GM10847 (cell line): ENCODE results near the gene GLE1.

Source experiments
- POLR2A ChIP-seq: IDR thresholded peaks from 2 replicates; pipeline ENCODE4 v1.6.1; 2011; ENCODE audit not compliant: insufficient read length; ENCODE audit errors: extremely low read depth

GLE1 gene

DNA sequence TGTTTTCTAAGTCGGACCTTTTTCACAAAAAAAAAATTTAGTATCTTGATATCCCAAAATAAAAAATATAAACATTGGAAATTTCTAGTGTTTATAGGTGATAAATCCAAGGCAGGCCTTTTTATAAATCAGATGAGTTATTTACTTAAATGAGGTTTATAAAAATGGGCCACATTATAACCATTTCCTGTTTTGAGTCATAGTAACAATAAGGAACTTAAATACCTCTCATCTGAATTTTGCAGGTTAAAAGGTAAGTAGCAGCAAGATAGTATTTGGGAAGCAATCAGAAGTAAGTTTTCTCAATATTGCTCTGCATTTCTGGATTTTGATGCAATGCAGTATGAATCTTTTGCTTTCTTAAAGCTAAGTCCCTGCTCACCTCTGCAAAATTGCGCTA lies 51.8 kb downstream of the GLE1 start:
- TF ChIP-seq POLR2A, result no peak

GRCh38 chr9:128556926-128557634 lies 52.6 kb downstream of the GLE1 start:
- no peak for TF ChIP-seq POLR2A

GRCh38 chr9:128558431-128559310 lies 54.2 kb downstream of the GLE1 start:
- TF ChIP-seq POLR2A, result no peak

GRCh38 chr9:128565578-128565977 lies 61.1 kb downstream of the GLE1 start:
- TF ChIP-seq POLR2A, result no peak

- no peak for TF ChIP-seq POLR2A
Measured at GRCh38 chr9:128568470-128569078, 64.1 kb downstream of the GLE1 start.

GRCh38 chr9:128575469-128575868 lies 71.0 kb downstream of the GLE1 start:
- TF ChIP-seq POLR2A, result no peak

DNA sequence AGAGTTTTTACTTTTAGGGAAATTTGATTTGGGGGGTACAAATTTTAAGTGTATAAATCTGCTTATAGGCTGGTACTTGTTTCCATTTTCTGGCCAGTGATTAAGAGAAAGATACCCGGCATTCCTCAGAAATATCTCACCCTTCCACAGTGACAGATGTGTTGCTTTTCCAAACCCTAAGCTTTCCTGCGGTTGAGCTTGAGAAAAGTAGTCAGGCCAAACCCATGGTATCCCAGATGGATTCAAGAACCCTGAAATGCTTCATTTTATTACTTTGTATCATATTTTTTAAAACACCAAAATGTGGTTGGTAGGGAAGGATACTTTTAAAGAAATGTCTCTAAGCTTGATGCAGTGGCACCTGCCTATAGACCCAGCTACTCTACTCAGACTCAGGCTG lies 71.4 kb downstream of the GLE1 start:
- no peak for TF ChIP-seq POLR2A

GRCh38 chr9:128577206-128577605 lies 72.7 kb downstream of the GLE1 start:
- no peak for TF ChIP-seq POLR2A

- no peak for TF ChIP-seq POLR2A
Measured at GRCh38 chr9:128579194-128579593, 74.7 kb downstream of the GLE1 start.

GRCh38 chr9:128580731-128581130 lies 76.2 kb downstream of the GLE1 start:
- no peak for TF ChIP-seq POLR2A

DNA sequence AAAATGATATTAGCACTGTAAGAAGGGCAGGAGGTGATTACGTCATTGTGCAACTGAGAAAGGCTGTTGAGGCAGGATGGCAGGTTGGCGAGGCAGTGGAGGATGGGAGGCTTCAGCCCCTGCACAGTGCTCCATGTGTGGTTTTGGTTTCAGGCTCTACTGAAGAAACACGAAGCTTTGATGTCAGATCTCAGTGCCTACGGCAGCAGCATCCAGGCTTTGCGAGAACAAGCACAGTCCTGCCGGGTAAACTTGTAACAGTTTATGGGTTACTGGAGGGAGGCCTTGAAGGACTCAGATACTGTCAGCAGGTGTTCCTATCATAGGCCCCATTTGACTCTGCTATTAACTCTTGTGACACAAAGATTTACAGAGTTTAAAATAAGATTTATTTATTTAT lies 82.9 kb downstream of the GLE1 start:
- TF ChIP-seq POLR2A, result no peak

DNA sequence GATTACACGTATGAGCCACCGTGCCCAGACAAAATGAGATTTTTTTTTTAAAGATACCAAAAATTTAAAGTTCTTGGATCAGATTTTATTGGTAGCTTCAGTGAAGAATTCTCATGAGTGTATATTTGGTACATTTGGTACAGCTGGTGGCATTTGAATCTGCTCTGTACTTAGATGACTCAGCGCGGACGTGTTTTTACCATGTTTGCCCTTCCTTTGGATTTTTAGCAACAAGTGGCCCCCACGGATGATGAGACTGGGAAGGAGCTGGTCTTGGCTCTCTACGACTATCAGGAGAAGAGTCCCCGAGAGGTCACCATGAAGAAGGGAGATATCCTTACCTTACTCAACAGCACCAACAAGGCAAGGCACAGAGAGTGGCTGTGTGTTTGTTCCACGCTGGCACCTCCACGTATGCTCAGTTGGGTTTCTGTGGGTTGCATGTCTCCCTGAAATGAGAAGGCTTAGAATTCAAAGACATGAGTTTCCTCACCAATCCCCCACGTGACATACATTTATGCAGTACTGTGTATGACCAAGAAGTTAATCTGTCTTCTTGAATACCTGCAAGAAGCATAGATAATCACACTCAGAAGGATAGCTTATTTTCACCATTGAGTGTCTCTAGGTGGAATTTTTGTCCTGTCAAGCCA lies 84.2 kb downstream of the GLE1 start:
- no peak for TF ChIP-seq POLR2A
